CD14-positive monocyte (primary cell): ENCODE data around the gene CADM4. TPM values are rescaled to one million over a fixed set of nuclear protein-coding genes. Genes with fewer than 3 reads are reported as not detected.

Experiments used
- DNase-seq, 3 donors: peaks; one replicate each; pipeline ENCODE4 v3.0.0-alpha.2; 2011 to 2022
- H2AFZ ChIP-seq: 2 replicates; pipeline ENCODE4 v1.6.0; 2012; ENCODE audit warnings: mild to moderate bottlenecking, low read depth, low read length, inconsistent platforms; ENCODE audit not compliant: insufficient read depth, poor library complexity, severe bottlenecking
- H3K27ac ChIP-seq, 2 donors: 1 replicate in 1 of 2; 2 replicates in 1 of 2; pipeline ENCODE4 v1.5.1; 2012 to 2013; ENCODE audit warnings: low read length in 2 of 2, control low read depth in 1 of 2, inconsistent platforms in 1 of 2, low read depth in 1 of 2, mild to moderate bottlenecking in 1 of 2
- H3K27me3 ChIP-seq, 2 donors: one replicate each; pipeline versions ENCODE4 v1.6.0 to v1.6.1; 2011 to 2013; ENCODE audit warnings: low read length in 2 of 2; ENCODE audit not compliant: control insufficient read depth in 2 of 2, insufficient read depth in 2 of 2
- H3K36me3 ChIP-seq, 2 donors: replicated peaks in 1 of 2; 1 replicate in 1 of 2; 2 replicates in 1 of 2; pipeline versions ENCODE4 v1.5.1 to v1.6.1; 2012 to 2013; ENCODE audit warnings: low read length in 2 of 2, control low read depth in 1 of 2, inconsistent platforms in 1 of 2, mild to moderate bottlenecking in 1 of 2; ENCODE audit not compliant: insufficient read depth in 2 of 2, control insufficient read depth in 1 of 2
- H3K4me1 ChIP-seq, 2 donors: 1 replicate in 1 of 2; 2 replicates in 1 of 2; pipeline versions ENCODE4 v1.5.1 to v1.6.1; 2012 to 2013; ENCODE audit warnings: low read length in 2 of 2, control low read depth in 1 of 2, inconsistent platforms in 1 of 2, mild to moderate bottlenecking in 1 of 2, moderate library complexity in 1 of 2; ENCODE audit not compliant: insufficient read depth in 2 of 2, control insufficient read depth in 1 of 2
- H3K4me2 ChIP-seq: replicated peaks from 2 replicates; pipeline ENCODE3; 2012; ENCODE audit warnings: low read length, moderate library complexity, mild to moderate bottlenecking; ENCODE audit not compliant: poor library complexity, severe bottlenecking; ENCODE audit errors: extremely low read depth
- H3K4me3 ChIP-seq, 3 experiments: fragments of 200-600 bp in 1 of 3; sonication (generic) in 1 of 3; replicated peaks in 1 of 3; 1 replicate in 2 of 3; 2 replicates in 1 of 3; pipeline ENCODE4 v1.5.1; 2011 to 2013; ENCODE audit warnings: low read length in 3 of 3, mild to moderate bottlenecking in 3 of 3, control low read depth in 2 of 3, low read depth in 2 of 3, inconsistent platforms in 1 of 3, moderate library complexity in 1 of 3
- H3K79me2 ChIP-seq: 2 replicates; pipeline ENCODE4 v1.6.0; 2012; ENCODE audit warnings: mild to moderate bottlenecking, control low read depth, inconsistent platforms, low read length, moderate library complexity; ENCODE audit not compliant: insufficient read depth
- H3K9ac ChIP-seq: 2 replicates; pipeline ENCODE4 v1.6.0; 2017; ENCODE audit warnings: low read length, mild to moderate bottlenecking; ENCODE audit not compliant: insufficient read depth, poor library complexity, severe bottlenecking
- H3K9me3 ChIP-seq, 2 donors: replicated peaks in 1 of 2; 1 replicate in 1 of 2; 2 replicates in 1 of 2; pipeline versions ENCODE4 v1.5.1 to v1.6.1; 2012 to 2013; ENCODE audit warnings: low read length in 2 of 2, control low read depth in 1 of 2; ENCODE audit not compliant: control insufficient read depth in 1 of 2, insufficient read depth in 1 of 2
- H4K20me1 ChIP-seq: 2 replicates; pipeline ENCODE4 v1.6.0; 2012; ENCODE audit warnings: mild to moderate bottlenecking, low read length, control low read depth, moderate library complexity; ENCODE audit not compliant: insufficient read depth
- H3K27ac Mint-ChIP-seq, 7 donors: one replicate each; pipeline ENCODE4 v1.8.0; 2020; ENCODE audit warnings: mild to moderate bottlenecking in 7 of 7, mixed read lengths in 7 of 7, moderate library complexity in 6 of 7, inconsistent platforms in 2 of 7
- H3K27me3 Mint-ChIP-seq, 3 donors: one replicate each; pipeline ENCODE4 v1.8.0; 2021 to 2022; ENCODE audit warnings: low read depth in 3 of 3, mild to moderate bottlenecking in 3 of 3, mixed read lengths in 3 of 3, moderate library complexity in 3 of 3, inconsistent platforms in 1 of 3
- H3K36me3 Mint-ChIP-seq, 2 donors: one replicate each; pipeline ENCODE4 v1.8.0; 2020; ENCODE audit warnings: mixed read lengths in 2 of 2, inconsistent platforms in 1 of 2, mild to moderate bottlenecking in 1 of 2
- H3K4me1 Mint-ChIP-seq: one replicate; pipeline ENCODE4 v1.8.0; 2020; ENCODE audit warnings: mild to moderate bottlenecking, mixed read lengths
- H3K4me3 Mint-ChIP-seq, 2 donors: one replicate each; pipeline ENCODE4 v1.8.0; 2020; ENCODE audit warnings: mild to moderate bottlenecking in 2 of 2, mixed read lengths in 2 of 2, moderate library complexity in 1 of 2
- H3K9me3 Mint-ChIP-seq, 7 donors: one replicate each; pipeline ENCODE4 v1.8.0; 2020 to 2022; ENCODE audit warnings: mixed read lengths in 7 of 7, mild to moderate bottlenecking in 6 of 7, moderate library complexity in 6 of 7, inconsistent platforms in 2 of 7
- WGBS: methylation state at CpG from one replicate; pipeline ENCODE4 v1.1.5; 2013; ENCODE audit warnings: missing lambda C conversion rate; ENCODE audit not compliant: insufficient coverage; 5-methylcytosine and 5-hydroxymethylcytosine counted together
- intact Hi-C, 2 donors: fragments of 100-400 bp; cut with micrococcal nuclease; formaldehyde crosslinking; loops; one replicate each; pipeline versions ENCODE4 v1.15.0 to v1.15.1; 2023
- polyA plus RNA-seq, 3 donors: library from polyadenylated mRNA; depleted of rRNA in 1 of 3; unstranded in 2 of 3; stranded (reverse) in 1 of 3; fragments of 300-500 nt in 2 of 3; fragments of >200 nt in 1 of 3; fragmentation: Illumina TruSeq in 2 of 3; gene quantifications; 1 replicate in 2 of 3; 2 replicates in 1 of 3; pipeline ENCODE4 v1.2.3, GENCODE V29; 2012 to 2021
- TF ChIP-seq, protein P1 (sequence below): fragments of 200-600 bp; IDR thresholded peaks from one replicate; pipeline ENCODE4 v1.8.0; 2022; ENCODE audit warnings: antibody characterized with exemption, mild to moderate bottlenecking

The CADM4 gene
- polyA plus RNA-seq, 3 donors: 0.10 to 0.91 (median 0.31) TPM

DNA sequence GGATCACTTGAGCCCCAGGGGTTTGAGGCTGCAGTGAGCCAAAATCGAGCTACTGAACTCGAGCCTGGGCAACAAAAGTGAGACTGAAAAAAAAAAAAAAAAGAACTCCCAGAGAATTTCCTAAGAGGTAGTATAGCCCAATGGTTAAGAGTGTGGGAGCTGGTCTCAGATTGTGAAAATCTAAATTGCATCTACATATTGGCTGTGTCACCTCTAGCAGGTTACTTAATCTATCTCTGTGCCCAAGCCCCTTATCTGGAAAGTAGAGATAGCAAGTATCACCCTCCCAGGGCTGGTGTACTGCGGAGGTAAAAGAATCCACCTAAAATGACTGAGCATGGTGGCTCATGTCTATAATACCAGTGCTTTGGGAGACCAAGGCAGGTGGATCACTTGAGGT is 34.0 kb upstream of the CADM4 start:
- H3K9me3 Mint-ChIP-seq: peaks cover 0 to 3% (median 0%) of the 10 kb centered on the region in 7 donors
- H3K9me3 ChIP-seq: no peaks in the 10 kb centered on the region
- H3K27me3 ChIP-seq: no peaks in the 10 kb centered on the region
- TF ChIP-seq, protein P1, sequence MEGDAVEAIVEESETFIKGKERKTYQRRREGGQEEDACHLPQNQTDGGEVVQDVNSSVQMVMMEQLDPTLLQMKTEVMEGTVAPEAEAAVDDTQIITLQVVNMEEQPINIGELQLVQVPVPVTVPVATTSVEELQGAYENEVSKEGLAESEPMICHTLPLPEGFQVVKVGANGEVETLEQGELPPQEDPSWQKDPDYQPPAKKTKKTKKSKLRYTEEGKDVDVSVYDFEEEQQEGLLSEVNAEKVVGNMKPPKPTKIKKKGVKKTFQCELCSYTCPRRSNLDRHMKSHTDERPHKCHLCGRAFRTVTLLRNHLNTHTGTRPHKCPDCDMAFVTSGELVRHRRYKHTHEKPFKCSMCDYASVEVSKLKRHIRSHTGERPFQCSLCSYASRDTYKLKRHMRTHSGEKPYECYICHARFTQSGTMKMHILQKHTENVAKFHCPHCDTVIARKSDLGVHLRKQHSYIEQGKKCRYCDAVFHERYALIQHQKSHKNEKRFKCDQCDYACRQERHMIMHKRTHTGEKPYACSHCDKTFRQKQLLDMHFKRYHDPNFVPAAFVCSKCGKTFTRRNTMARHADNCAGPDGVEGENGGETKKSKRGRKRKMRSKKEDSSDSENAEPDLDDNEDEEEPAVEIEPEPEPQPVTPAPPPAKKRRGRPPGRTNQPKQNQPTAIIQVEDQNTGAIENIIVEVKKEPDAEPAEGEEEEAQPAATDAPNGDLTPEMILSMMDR: no peak
- H3K27me3 Mint-ChIP-seq: peaks cover 0 to 2% (median 2%) of the 10 kb centered on the region in 3 donors
- H3K4me2 ChIP-seq: no peak overlapping the region
- H3K27ac ChIP-seq: peak overlapping the region; percentile 99 to 100
- intact Hi-C loops: loop anchor here in 1 of 2 donors (1.0 to 2.0 kb wide), 2 partner anchors 19 to 28 kb away; no protein-coding TSS in a partner anchor
- H3K4me3 Mint-ChIP-seq: no peak overlapping the region
- DNase-seq: peak in 2 of 3 donors; percentile 51 to 62
- H3K36me3 ChIP-seq: no peaks in the 10 kb centered on the region
- H3K4me1 Mint-ChIP-seq: peaks cover 49% of the 10 kb centered on the region
- peak overlapping the region; percentile 96 to 100 (median 99) for H3K27ac Mint-ChIP-seq
- WGBS: no CpG with 5 or more reads among the region's 3 CpGs
- H4K20me1 ChIP-seq: peaks cover 14% of the 10 kb centered on the region
- no peak overlapping the region for H2AFZ ChIP-seq
- H3K4me3 ChIP-seq: peak overlapping the region in 1 of 3 experiments; percentile 11
- peaks cover 14% of the 10 kb centered on the region for H3K79me2 ChIP-seq
- peaks cover 6 to 7% of the 10 kb centered on the region in 2 donors for H3K36me3 Mint-ChIP-seq
- no peak overlapping the region for H3K9ac ChIP-seq
- peaks cover 55 to 64% of the 10 kb centered on the region in 2 donors for H3K4me1 ChIP-seq

DNA sequence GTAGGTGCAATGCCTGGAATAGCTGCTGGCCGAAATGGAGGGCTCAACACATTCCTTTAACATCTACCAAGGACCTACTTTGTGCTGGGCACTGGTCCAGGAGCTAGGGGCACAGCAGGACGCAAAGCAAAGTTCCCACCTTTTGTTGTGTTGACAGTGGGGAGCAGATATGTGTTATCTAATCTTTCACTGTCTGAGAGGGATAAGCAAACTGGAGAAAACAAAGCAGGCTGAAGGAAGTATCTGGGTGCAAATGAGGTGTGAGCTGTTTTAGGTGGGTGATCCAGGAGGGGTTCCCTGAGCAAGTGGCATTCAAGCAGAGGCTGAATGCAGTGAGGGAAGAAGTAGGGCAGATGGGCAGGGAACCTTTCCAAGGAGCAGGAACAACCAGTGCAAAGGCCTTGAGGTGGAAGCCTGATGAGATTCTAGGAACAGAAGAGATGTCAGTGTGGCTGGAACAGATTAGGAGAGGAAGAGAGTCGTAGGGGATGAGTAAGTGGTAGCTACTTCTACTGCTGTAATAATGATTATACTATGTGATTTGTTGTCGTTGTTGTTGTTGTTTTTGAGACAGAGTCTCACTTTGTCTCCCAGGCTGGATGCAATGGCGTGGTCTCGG is 32.5 kb upstream of the CADM4 start:
- H3K9ac ChIP-seq: no peak overlapping the region
- no peak overlapping the region for H3K4me2 ChIP-seq
- H3K27ac Mint-ChIP-seq: peak overlapping the region; percentile 62 to 99 (median 80)
- H3K4me1 ChIP-seq: peaks cover 65 to 75% of the 10 kb centered on the region in 2 donors
- H3K79me2 ChIP-seq: peaks cover 28% of the 10 kb centered on the region
- peaks cover 18 to 20% of the 10 kb centered on the region in 2 donors for H3K36me3 Mint-ChIP-seq
- no peaks in the 10 kb centered on the region for H3K9me3 ChIP-seq
- TF ChIP-seq, protein P1: no peak
- no peak overlapping the region for H2AFZ ChIP-seq
- no peak for DNase-seq
- H3K27ac ChIP-seq: peak overlapping the region; percentile 1 to 61
- intact Hi-C loops: no loop called here
- peaks cover 61% of the 10 kb centered on the region for H3K4me1 Mint-ChIP-seq
- H3K27me3 ChIP-seq: no peaks in the 10 kb centered on the region
- H3K27me3 Mint-ChIP-seq: peaks cover 0 to 4% (median 2%) of the 10 kb centered on the region in 3 donors
- H3K36me3 ChIP-seq: peaks cover 8 to 9% of the 10 kb centered on the region in 2 donors
- peaks cover 28% of the 10 kb centered on the region for H4K20me1 ChIP-seq
- peak overlapping the region in 1 of 2 donors; percentile 62 for H3K4me3 Mint-ChIP-seq
- peak overlapping the region in 1 of 3 experiments; percentile 24 for H3K4me3 ChIP-seq
- peaks cover 0 to 3% (median 2%) of the 10 kb centered on the region in 7 donors for H3K9me3 Mint-ChIP-seq
- WGBS: no CpG with 5 or more reads among the region's 6 CpGs
